Measurements from ENCODE around the gene ZFHX2.

The ZFHX2 gene

DNA sequence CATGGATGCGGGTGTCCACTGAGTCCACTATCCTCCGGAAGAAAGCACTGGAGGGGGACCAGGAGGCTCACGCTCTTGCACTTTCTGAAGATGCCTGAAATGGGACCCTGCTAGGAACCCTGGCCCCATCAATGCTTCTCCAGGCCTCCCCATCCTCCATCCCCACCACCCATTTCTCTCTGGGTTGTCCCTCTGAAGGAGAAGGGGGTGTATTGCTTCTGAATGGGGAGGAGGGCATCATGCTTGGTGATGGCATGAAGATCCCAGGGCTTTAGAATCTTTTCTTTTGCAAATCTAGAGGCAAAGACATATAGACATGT, 27.7 kb upstream of the ZFHX2 start:
- no peak overlapping the region for H2AFZ ChIP-seq (ENCODE audit: low read depth, low read length)
- peak overlapping the region; percentile 89 for H3K4me3 ChIP-seq (ENCODE audit: low read length)

DNA sequence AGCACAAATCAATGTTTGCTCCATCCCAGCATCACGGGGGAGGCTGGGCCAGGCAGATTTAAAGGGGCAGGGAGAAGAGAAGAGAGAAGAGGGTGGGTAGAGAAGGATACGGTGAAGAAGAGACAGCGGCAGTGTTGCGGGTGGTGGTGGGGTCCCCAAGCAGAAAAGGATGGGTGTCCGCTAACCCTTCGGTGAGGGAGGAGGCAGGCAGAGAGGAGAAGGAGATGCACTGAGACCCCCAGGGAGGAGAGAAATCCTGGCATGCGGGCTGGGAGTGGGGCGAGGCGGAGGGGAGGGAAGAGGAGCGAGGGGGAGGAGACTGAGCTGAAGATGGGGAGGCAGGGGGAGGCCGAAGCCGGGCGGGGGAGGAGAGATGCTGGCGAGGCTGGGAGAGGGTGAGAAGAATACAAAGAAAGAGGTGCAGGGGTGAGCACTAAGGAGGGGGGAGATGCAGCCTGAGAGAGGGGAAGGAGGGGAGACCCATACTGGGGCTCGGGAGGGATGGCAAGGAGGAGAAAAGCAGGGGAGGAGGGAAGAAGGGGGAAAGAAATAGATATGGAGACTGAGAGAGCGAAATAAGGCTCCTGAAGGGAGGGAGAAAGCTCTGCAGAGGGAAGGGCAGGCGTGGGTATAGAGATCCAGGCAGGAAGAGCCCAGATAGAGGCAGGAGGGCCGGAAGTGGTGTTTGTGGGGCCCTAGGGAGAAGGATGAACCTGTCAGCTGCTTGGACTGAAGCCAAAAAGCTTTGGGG, 27.2 kb upstream of the ZFHX2 start, which contains the start of gene JPH4:
TSS of gene JPH4 (minus strand) at position 231 of the 751 bp plus-strand sequence. CDS start 1,337 bp downstream, outside the sequence.
- Histone ChIP-seq H3K27me3 (ENCODE audit: low read depth, low read length) (no peaks in the 10 kb centered on the region), H3K36me3 (replicated peaks; ENCODE audit: low read depth, low read length) (no peaks in the 10 kb centered on the region), H3K4me2 (ENCODE audit: low read length) (peak within 1 kb of the TSS; percentile 87), H3K79me2 (ENCODE audit: low read length) (no peaks in the 10 kb centered on the region), H2AFZ (ENCODE audit: low read depth, low read length) (peak within 1 kb of the TSS; percentile 86), H3K4me1 (ENCODE audit: low read length) (peaks cover 15% of the 10 kb centered on the region; the same call in 1 of the 2 replicates), H3K27ac (ENCODE audit: low read length) (no peak within 1 kb of the TSS), H3K4me3 (ENCODE audit: low read length) (peak within 1 kb of the TSS; percentile 89), H3K9me3 (ENCODE audit: insufficient read depth, low read length) (no peaks in the 10 kb centered on the region), H4K20me1 (ENCODE audit: insufficient read depth, low read length) (no peaks in the 10 kb centered on the region), H3K9ac (ENCODE audit: low read length) (peak within 1 kb of the TSS; percentile 68)
- TF ChIP-seq EZH2phosphoT487 (IDR thresholded peaks at IDR 0.05; ENCODE audit: low read depth) (no peak), CTCF (IDR thresholded peaks at IDR 0.05; ENCODE audit: low read depth, low read length) (no peak)

More for the DNA sequence above, 27.7 kb upstream of the ZFHX2 start:
- Histone ChIP-seq H3K79me2 (ENCODE audit: low read length) (no peaks in the 10 kb centered on the region), H3K36me3 (replicated peaks; ENCODE audit: low read depth, low read length) (no peaks in the 10 kb centered on the region), H3K4me1 (ENCODE audit: low read length) (peaks cover 15% of the 10 kb centered on the region; the same call in 1 of the 2 replicates), H3K9me3 (ENCODE audit: insufficient read depth, low read length) (no peaks in the 10 kb centered on the region), H4K20me1 (ENCODE audit: insufficient read depth, low read length) (no peaks in the 10 kb centered on the region), H3K27ac (ENCODE audit: low read length) (no peak overlapping the region), H3K9ac (ENCODE audit: low read length) (peak overlapping the region; percentile 68; the same call in 1 of the 2 replicates), H3K4me2 (ENCODE audit: low read length) (peak overlapping the region; percentile 87), H3K27me3 (ENCODE audit: low read depth, low read length) (no peaks in the 10 kb centered on the region)
- TF ChIP-seq CTCF (IDR thresholded peaks at IDR 0.05; ENCODE audit: low read depth, low read length) (no peak), EZH2phosphoT487 (IDR thresholded peaks at IDR 0.05; ENCODE audit: low read depth) (no peak)

DNA sequence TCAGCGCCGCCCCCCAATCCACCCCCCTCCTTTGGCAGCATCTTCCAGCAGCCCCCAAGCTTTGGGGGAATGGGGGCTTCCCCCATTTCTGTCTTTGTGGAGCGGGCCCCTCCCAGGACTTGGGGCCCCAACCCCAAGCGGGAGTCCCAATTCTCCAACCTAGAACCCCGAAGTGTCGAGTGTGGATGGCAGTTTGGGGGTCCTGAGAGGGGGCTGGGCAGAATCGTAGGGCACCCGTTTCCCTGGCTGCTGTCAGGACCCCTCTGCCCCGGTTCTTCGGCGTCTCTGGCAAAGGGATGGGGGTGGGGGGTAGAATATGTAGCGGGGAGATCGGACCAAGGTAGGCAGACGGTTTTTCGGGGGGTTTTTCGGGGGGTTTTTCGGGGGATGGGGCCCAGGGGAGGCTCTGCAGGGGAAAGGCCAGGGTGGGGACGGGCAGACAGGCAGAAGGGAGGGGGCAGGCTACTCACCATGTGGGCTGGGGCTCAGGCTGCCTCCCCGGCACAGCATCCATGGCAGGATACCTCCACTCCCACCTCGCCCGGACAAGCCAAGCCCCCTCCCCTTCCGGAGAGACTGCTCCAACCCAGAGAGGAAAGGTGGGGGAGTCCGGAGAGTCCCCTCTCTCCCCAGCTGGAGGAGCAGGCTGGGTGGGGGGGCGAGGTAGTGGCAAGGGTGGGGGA, 26.3 kb upstream of the ZFHX2 start:
- H3K4me3 ChIP-seq (ENCODE audit: low read length): peak overlapping the region; percentile 89
- H3K9me3 ChIP-seq (ENCODE audit: insufficient read depth, low read length): no peaks in the 10 kb centered on the region
- no peaks in the 10 kb centered on the region for H4K20me1 ChIP-seq (ENCODE audit: insufficient read depth, low read length)
- no peaks in the 10 kb centered on the region for H3K79me2 ChIP-seq (ENCODE audit: low read length)
- no peaks in the 10 kb centered on the region for H3K27me3 ChIP-seq (ENCODE audit: low read depth, low read length)
- TF ChIP-seq EZH2phosphoT487 (IDR thresholded peaks at IDR 0.05; ENCODE audit: low read depth) (no peak), CTCF (IDR thresholded peaks at IDR 0.05; ENCODE audit: low read depth, low read length) (no peak)
- H3K4me2 ChIP-seq (ENCODE audit: low read length): peak overlapping the region; percentile 87
- H3K27ac ChIP-seq (ENCODE audit: low read length): no peak overlapping the region
- peak overlapping the region; percentile 68 for H3K9ac ChIP-seq (ENCODE audit: low read length)
- H3K4me1 ChIP-seq (ENCODE audit: low read length): peaks cover 15% of the 10 kb centered on the region; the same call in 1 of the 2 replicates
- H3K36me3 ChIP-seq (replicated peaks; ENCODE audit: low read depth, low read length): no peaks in the 10 kb centered on the region
- peak overlapping the region; percentile 86 for H2AFZ ChIP-seq (ENCODE audit: low read depth, low read length)

DNA sequence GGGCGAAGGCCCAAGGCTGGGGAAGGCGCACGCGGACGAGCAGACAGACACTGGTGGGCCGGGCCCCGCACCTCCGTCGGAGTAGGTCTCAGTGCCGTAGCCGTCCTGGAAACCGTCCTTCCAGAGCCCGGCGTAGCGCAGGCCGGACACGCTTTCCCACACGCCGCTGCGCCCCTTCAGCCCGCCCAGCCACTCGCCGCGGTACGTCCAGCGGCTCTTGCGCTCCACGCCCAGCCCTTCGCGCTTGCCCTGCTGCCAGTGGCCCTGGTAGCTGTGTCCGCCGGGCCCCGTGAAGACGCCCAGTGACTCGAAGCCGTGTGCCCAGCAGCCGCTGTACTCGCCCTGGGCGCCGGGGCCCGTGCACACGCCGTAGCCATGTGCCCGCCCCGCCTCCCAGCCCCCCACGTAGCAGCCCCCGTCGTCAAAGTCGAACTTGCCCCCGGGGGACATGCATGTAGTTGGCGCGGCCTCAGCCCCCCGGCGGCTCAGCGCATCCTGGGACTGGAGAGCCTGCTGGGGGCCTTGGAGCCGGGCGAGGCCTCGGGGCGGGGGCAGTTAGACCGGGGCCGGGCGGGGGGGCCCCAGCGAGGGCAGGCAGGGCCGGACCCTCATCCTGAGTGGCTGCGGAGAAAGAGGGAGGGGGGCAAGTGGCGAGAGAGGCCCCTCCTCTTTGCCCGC, 25.6 kb upstream of the ZFHX2 start:
- Histone ChIP-seq H3K36me3 (replicated peaks; ENCODE audit: low read depth, low read length) (no peaks in the 10 kb centered on the region), H3K4me3 (ENCODE audit: low read length) (peak overlapping the region; percentile 89; the same call in 1 of the 2 replicates), H2AFZ (ENCODE audit: low read depth, low read length) (no peak overlapping the region; the same call in 1 of the 2 replicates), H3K9me3 (ENCODE audit: insufficient read depth, low read length) (no peaks in the 10 kb centered on the region), H4K20me1 (ENCODE audit: insufficient read depth, low read length) (no peaks in the 10 kb centered on the region), H3K27me3 (ENCODE audit: low read depth, low read length) (no peaks in the 10 kb centered on the region), H3K9ac (ENCODE audit: low read length) (no peak overlapping the region), H3K4me2 (ENCODE audit: low read length) (peak overlapping the region; percentile 87), H3K27ac (ENCODE audit: low read length) (no peak overlapping the region), H3K4me1 (ENCODE audit: low read length) (peaks cover 15% of the 10 kb centered on the region; the same call in 1 of the 2 replicates), H3K79me2 (ENCODE audit: low read length) (no peaks in the 10 kb centered on the region)
- TF ChIP-seq CTCF (IDR thresholded peaks at IDR 0.05; ENCODE audit: low read depth, low read length): no peak
- TF ChIP-seq EZH2phosphoT487 (IDR thresholded peaks at IDR 0.05; ENCODE audit: low read depth): no peak
